ENCODE measurements around the gene SYT1. TPM values are rescaled to one million over a fixed set of nuclear protein-coding genes. Genes with fewer than 3 reads are reported as not detected.
A peak's percentile ranks its signal among the peaks of the same experiment; 100 is the strongest.

Gene SYT1
- total RNA-seq, 4 donors from 2014 or later, result 4.1 to 10.0 (median 6.7) TPM

DNA sequence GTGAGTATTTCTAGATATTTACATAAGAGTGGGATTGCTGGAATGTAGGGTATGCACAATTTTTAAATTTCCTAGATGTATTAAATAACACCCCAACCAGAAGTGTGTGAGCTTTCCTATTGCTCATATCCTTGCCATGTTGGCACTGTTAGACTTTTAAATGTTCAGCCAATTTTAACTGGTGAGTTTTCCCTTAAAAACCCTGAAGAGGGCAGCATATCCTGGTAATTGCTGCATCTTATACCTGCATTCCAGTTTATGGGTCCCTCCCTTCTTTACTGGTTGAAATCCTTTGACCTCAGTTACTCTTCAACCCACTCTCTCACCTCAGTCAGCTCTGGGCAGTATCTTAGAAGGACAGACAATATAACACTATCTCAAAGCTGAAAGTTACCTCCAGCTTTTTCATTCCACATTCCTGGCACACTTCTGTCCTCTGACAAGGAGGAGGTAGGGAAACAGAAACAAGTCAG is 555.6 kb downstream of the SYT1 start:
- H3K27ac ChIP-seq (replicated peaks in 1 of 4), result peak overlapping the region; percentile 7 to 50 (median 20)
- no peak for TF ChIP-seq EP300 (IDR thresholded peaks at IDR 0.05)
- TF ChIP-seq, protein P1, sequence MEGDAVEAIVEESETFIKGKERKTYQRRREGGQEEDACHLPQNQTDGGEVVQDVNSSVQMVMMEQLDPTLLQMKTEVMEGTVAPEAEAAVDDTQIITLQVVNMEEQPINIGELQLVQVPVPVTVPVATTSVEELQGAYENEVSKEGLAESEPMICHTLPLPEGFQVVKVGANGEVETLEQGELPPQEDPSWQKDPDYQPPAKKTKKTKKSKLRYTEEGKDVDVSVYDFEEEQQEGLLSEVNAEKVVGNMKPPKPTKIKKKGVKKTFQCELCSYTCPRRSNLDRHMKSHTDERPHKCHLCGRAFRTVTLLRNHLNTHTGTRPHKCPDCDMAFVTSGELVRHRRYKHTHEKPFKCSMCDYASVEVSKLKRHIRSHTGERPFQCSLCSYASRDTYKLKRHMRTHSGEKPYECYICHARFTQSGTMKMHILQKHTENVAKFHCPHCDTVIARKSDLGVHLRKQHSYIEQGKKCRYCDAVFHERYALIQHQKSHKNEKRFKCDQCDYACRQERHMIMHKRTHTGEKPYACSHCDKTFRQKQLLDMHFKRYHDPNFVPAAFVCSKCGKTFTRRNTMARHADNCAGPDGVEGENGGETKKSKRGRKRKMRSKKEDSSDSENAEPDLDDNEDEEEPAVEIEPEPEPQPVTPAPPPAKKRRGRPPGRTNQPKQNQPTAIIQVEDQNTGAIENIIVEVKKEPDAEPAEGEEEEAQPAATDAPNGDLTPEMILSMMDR (IDR thresholded peaks at IDR 0.05), result peak; percentile 42 to 59 (median 51)
- intact Hi-C loops (cut with DNase I), result no loop called here

DNA sequence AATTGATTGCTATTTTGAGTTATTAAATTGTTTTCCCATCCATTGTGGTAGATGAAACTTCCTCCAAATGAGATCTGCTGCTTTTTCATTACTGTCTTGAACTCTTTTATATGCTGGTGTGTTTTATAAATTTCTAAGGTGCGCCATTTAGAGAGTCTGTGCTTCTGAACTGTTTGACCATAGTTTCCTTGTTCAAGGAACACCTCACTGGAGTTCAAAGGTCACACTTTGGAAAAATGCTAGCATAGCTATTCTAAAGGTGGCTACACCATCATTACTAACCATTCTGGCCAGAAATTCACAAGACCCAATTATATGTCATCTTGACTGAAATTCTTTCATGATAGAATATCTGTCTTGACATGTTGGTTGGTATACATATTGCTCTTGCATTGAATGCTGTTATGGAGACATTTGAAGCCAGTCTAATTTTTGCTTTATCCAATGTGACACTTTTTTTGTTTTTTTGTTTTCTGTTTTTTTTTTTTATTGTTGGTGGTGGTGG is 556.7 kb downstream of the SYT1 start:
- TF ChIP-seq POLR2AphosphoS5 (IDR thresholded peaks at IDR 0.05), result no peak
- no peak for TF ChIP-seq EP300 (IDR thresholded peaks at IDR 0.05)
- TF ChIP-seq POLR2A (IDR thresholded peaks at IDR 0.05; ENCODE audit: low read depth), result no peak
- TF ChIP-seq, protein P1 (IDR thresholded peaks at IDR 0.05), result no peak
- Histone ChIP-seq H3K36me3 (no peaks in the 10 kb centered on the region), H3K9me3 (no peaks in the 10 kb centered on the region), H3K4me1 (peaks cover 2 to 52% (median 43%) of the 10 kb centered on the region in 4 donors), H3K27ac (replicated peaks in 1 of 4) (no peak overlapping the region), H3K4me3 (no peak overlapping the region), H3K27me3 (no peaks in the 10 kb centered on the region)
- 97% methylated on average over 1 of the region's 1 CpG for WGBS
- intact Hi-C loops (cut with DNase I), result no loop called here
- DNase-seq (ENCODE audit: extremely low spot score), result no peak

More for the DNA sequence above, 555.6 kb downstream of the SYT1 start:
- DNase-seq (ENCODE audit: extremely low spot score), result no peak
- no peak overlapping the region for H3K4me3 ChIP-seq
- H3K9me3 ChIP-seq, result no peaks in the 10 kb centered on the region
- H3K4me1 ChIP-seq, result peaks cover 2 to 41% (median 37%) of the 10 kb centered on the region in 4 donors
- H3K27me3 ChIP-seq, result no peaks in the 10 kb centered on the region
- H3K36me3 ChIP-seq, result no peaks in the 10 kb centered on the region

GRCh38 chr12:79422060-79422812 is 557.7 kb downstream of the SYT1 start:
- H3K4me3 ChIP-seq, result no peak overlapping the region
- no peak for DNase-seq (ENCODE audit: extremely low spot score)
- intact Hi-C loops (cut with DNase I), result no loop called here
- 75% methylated on average over 3 of the region's 3 CpGs for WGBS
- H3K27ac ChIP-seq (replicated peaks in 1 of 4), result peak overlapping the region in 1 of 4 donors; percentile 16
- H3K36me3 ChIP-seq, result no peaks in the 10 kb centered on the region
- TF ChIP-seq POLR2AphosphoS5 (IDR thresholded peaks at IDR 0.05) (no peak), POLR2A (IDR thresholded peaks at IDR 0.05; ENCODE audit: low read depth) (no peak), EP300 (IDR thresholded peaks at IDR 0.05) (no peak)
- TF ChIP-seq, protein P1 (IDR thresholded peaks at IDR 0.05), result no peak
- H3K27me3 ChIP-seq, result no peaks in the 10 kb centered on the region
- peaks cover 2 to 57% (median 46%) of the 10 kb centered on the region in 4 donors for H3K4me1 ChIP-seq
- H3K9me3 ChIP-seq, result no peaks in the 10 kb centered on the region

GRCh38 chr12:79423560-79423959 is 559.0 kb downstream of the SYT1 start:
- Histone ChIP-seq H3K27me3 (no peaks in the 10 kb centered on the region), H3K36me3 (no peaks in the 10 kb centered on the region), H3K4me1 (peaks cover 2 to 57% (median 46%) of the 10 kb centered on the region in 4 donors), H3K27ac (replicated peaks in 1 of 4) (no peak overlapping the region), H3K9me3 (no peaks in the 10 kb centered on the region), H3K4me3 (no peak overlapping the region)
- DNase-seq (ENCODE audit: extremely low spot score), result no peak
- 94% methylated on average over 3 of the region's 3 CpGs for WGBS
- intact Hi-C loops (cut with DNase I), result no loop called here
- TF ChIP-seq POLR2AphosphoS5 (IDR thresholded peaks at IDR 0.05) (no peak), POLR2A (IDR thresholded peaks at IDR 0.05; ENCODE audit: low read depth) (no peak), EP300 (IDR thresholded peaks at IDR 0.05) (no peak)
- TF ChIP-seq, protein P1 (IDR thresholded peaks at IDR 0.05), result no peak
